ENCODE data around the gene TMEM165.

Gene TMEM165

GRCh38 chr4:55450566-55450965, 54.8 kb downstream of the TMEM165 start:
- in situ Hi-C loops (cut with MboI; ENCODE audit: low sequenced_read_pairs, unreplicated experiment) = no loop called here
- no peak for DNase-seq (ENCODE audit: low spot score)
- no peak for TF ChIP-seq CTCF (IDR thresholded peaks at IDR 0.05; ENCODE audit: borderline replicate concordance, control extremely low read depth, extremely low read depth, insufficient read depth, missing control alignments)

GRCh38 chr4:55458164-55458563, 62.4 kb downstream of the TMEM165 start:
- DNase-seq (ENCODE audit: low spot score) = no peak
- no peak for TF ChIP-seq CTCF (IDR thresholded peaks at IDR 0.05; ENCODE audit: borderline replicate concordance, control extremely low read depth, extremely low read depth, insufficient read depth, missing control alignments)
- in situ Hi-C loops (cut with MboI; ENCODE audit: low sequenced_read_pairs, unreplicated experiment) = no loop called here

- no peak for DNase-seq (ENCODE audit: low spot score)
Measured at GRCh38 chr4:55458611-55459010, 62.9 kb downstream of the TMEM165 start.

DNA sequence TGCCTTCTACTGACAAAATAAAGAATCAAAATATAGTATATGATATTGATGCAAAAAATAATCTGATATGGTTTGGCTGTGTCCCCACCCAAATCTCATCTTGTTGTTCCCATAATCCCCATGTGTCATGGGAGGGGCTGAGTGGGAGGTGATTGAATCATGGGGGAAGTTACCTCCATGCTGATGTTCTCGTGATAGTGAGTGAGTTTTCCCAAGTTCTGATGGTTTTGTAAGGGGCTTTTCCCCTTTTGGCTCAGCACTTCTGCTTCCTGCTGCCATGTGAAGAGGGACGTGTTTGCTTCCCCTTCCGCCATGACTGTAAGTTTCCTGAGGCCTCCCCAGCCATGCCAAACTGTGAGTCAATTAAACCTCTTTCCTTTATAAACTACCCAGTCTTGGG, 70.2 kb downstream of the TMEM165 start:
- no peak for DNase-seq (ENCODE audit: low spot score)
- in situ Hi-C loops (cut with MboI; ENCODE audit: low sequenced_read_pairs, unreplicated experiment) = no loop called here
- TF ChIP-seq CTCF (IDR thresholded peaks at IDR 0.05; ENCODE audit: borderline replicate concordance, control extremely low read depth, extremely low read depth, insufficient read depth, missing control alignments) = no peak

More at GRCh38 chr4:55458611-55459010, 62.9 kb downstream of the TMEM165 start:
- in situ Hi-C loops (cut with MboI; ENCODE audit: low sequenced_read_pairs, unreplicated experiment) = no loop called here
- TF ChIP-seq CTCF (IDR thresholded peaks at IDR 0.05; ENCODE audit: borderline replicate concordance, control extremely low read depth, extremely low read depth, insufficient read depth, missing control alignments) = no peak

GRCh38 chr4:55468724-55469123, 73.0 kb downstream of the TMEM165 start:
- DNase-seq (ENCODE audit: low spot score) = no peak
- TF ChIP-seq CTCF (IDR thresholded peaks at IDR 0.05; ENCODE audit: borderline replicate concordance, control extremely low read depth, extremely low read depth, insufficient read depth, missing control alignments) = no peak
- in situ Hi-C loops (cut with MboI; ENCODE audit: low sequenced_read_pairs, unreplicated experiment) = no loop called here

- DNase-seq (ENCODE audit: low spot score) = no peak
- no peak for TF ChIP-seq CTCF (IDR thresholded peaks at IDR 0.05; ENCODE audit: borderline replicate concordance, control extremely low read depth, extremely low read depth, insufficient read depth, missing control alignments)
- in situ Hi-C loops (cut with MboI; ENCODE audit: low sequenced_read_pairs, unreplicated experiment) = no loop called here
Measured at GRCh38 chr4:55469979-55470378, 74.2 kb downstream of the TMEM165 start.
